Measurements from ENCODE around the gene NR4A3.

NR4A3 gene

DNA sequence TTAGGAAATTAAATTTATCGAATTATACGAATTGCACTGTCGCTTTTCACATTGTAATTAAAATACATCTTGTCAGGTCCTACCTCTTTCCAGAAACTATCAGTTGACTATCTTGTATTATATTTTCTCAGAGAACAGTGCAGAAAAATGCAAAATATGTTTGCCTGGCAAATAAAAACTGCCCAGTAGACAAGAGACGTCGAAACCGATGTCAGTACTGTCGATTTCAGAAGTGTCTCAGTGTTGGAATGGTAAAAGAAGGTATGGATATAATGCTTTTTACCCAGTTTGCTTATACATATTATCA lies 10.8 kb downstream of the NR4A3 start:
- H3K4me3 ChIP-seq (ENCODE audit: low read length) = no peak overlapping the region
- TF ChIP-seq CTCF (IDR thresholded peaks at IDR 0.05; ENCODE audit: insufficient read depth, low read depth, low read length, missing control alignments) = no peak
- DNase-seq (ENCODE audit: low read depth) = no peak

- no peak for TF ChIP-seq CTCF (IDR thresholded peaks at IDR 0.05; ENCODE audit: insufficient read depth, low read depth, low read length, missing control alignments)
Observed at GRCh38 chr9:99833735-99834134, 12.1 kb downstream of the NR4A3 start.

DNA sequence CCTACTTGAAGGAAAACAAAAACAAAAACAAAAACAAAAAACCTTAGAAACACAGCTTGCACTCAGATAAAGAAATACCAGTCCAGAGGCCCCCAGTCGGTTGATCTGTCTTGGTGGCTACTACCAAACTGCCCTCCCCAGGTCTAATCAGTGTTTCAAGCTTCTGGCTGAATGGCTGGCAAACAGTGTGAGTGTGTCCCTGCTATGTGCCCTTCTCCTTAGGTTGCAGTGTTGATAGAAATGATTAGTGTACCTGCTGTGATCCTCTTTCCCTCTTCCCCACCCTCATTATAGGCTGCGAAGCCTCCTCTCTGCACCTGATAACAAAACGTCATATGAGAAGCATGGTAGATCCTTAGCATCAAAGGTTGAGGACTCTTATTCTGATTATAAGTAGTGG lies 12.8 kb downstream of the NR4A3 start:
- no peak for TF ChIP-seq CTCF (IDR thresholded peaks at IDR 0.05; ENCODE audit: insufficient read depth, low read depth, low read length, missing control alignments)
- DNase-seq (ENCODE audit: low read depth) = no peak
- no peak overlapping the region for H3K4me3 ChIP-seq (ENCODE audit: low read length)

More at GRCh38 chr9:99833735-99834134, 12.1 kb downstream of the NR4A3 start:
- no peak overlapping the region for H3K4me3 ChIP-seq (ENCODE audit: low read length)
- DNase-seq (ENCODE audit: low read depth) = no peak

GRCh38 chr9:99835142-99835541 lies 13.5 kb downstream of the NR4A3 start:
- TF ChIP-seq CTCF (IDR thresholded peaks at IDR 0.05; ENCODE audit: insufficient read depth, low read depth, low read length, missing control alignments) = no peak
- H3K4me3 ChIP-seq (ENCODE audit: low read length) = no peak overlapping the region
- DNase-seq (ENCODE audit: low read depth) = no peak

GRCh38 chr9:99835581-99835980 lies 13.9 kb downstream of the NR4A3 start:
- DNase-seq (ENCODE audit: low read depth) = no peak
- no peak overlapping the region for H3K4me3 ChIP-seq (ENCODE audit: low read length)
- no peak for TF ChIP-seq CTCF (IDR thresholded peaks at IDR 0.05; ENCODE audit: insufficient read depth, low read depth, low read length, missing control alignments)

GRCh38 chr9:99840072-99840471 lies 18.4 kb downstream of the NR4A3 start:
- H3K4me3 ChIP-seq (ENCODE audit: low read length) = no peak overlapping the region
- TF ChIP-seq CTCF (IDR thresholded peaks at IDR 0.05; ENCODE audit: insufficient read depth, low read depth, low read length, missing control alignments) = no peak
- no peak for DNase-seq (ENCODE audit: low read depth)

DNA sequence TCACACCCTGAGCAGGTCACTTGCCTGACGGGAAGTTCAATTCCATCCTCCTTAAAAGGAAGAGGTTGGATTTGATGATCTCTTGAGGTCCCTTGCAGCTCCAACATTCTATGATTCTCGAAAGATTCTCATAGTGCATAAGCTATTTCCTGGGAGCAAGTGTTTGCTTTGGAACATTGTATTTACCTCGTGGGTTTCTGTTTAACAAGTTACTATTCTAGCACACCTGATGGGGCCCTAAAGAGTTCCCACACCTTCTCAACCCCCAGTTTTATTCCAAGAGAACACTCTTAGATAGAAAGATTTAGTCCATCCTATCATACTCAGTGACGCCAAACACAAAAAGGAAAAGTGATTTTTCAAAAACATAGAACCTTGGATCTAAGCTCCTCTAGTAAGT lies 23.4 kb downstream of the NR4A3 start:
- no peak for TF ChIP-seq CTCF (IDR thresholded peaks at IDR 0.05; ENCODE audit: insufficient read depth, low read depth, low read length, missing control alignments)
- H3K4me3 ChIP-seq (ENCODE audit: low read length) = no peak overlapping the region
- no peak for DNase-seq (ENCODE audit: low read depth)

All from epithelial cell of esophagus (primary cell).